PC-9 (cell line): ENCODE results near the gene ANXA11. TPM values are rescaled to one million over a fixed set of nuclear protein-coding genes. Genes with fewer than 3 reads are reported as not detected.
A peak's percentile ranks its signal among the peaks of the same experiment; 100 is the strongest.
"Not testable (repeated sequence)": the region's sequence is repeated elsewhere in the genome, so short reads cannot be mapped to it uniquely, and the experiment has no call there.

Source experiments
- BruUV-seq: library from RNA; stranded (reverse); fragments of 400-500 nt; replicated peaks from 2 replicates; lab custom pipeline; 2021; lab: Mats Ljungman, UMichigan
- CTCF ChIA-PET: fragments of 300-600 bp; sonication (Branson Sonifier 250); formaldehyde crosslinking; loops from one replicate; lab custom pipeline; 2022; ENCODE audit warnings: antibody characterized with exemption; lab: Charles Lee
- POLR2A ChIA-PET: fragments of 300-600 bp; sonication (Branson Sonifier 250); formaldehyde crosslinking; loops from one replicate; lab custom pipeline; 2022; ENCODE audit warnings: antibody characterized with exemption; ENCODE audit not compliant: unreplicated experiment; lab: Charles Lee
- DNase-seq, 2 experiments: peaks; one replicate each; pipeline versions ENCODE4 v3.0.0 to v3.0.0-alpha.2; 2015 to 2022; ENCODE audit warnings: mixed read lengths in 1 of 2
- H2AFZ ChIP-seq: fragments of 200-600 bp; sonication (generic); 2 replicates; pipeline ENCODE4 v1.8.1; 2017; ENCODE audit warnings: antibody characterized with exemption
- H3F3A ChIP-seq: fragments of 200-600 bp; sonication (generic); 2 replicates; pipeline ENCODE4 v1.8.1; 2017; ENCODE audit warnings: antibody characterized with exemption, mild to moderate bottlenecking, low read depth; ENCODE audit not compliant: insufficient read depth
- H3K27ac ChIP-seq: fragments of 200-600 bp; sonication (generic); 2 replicates; pipeline ENCODE4 v1.6.1; 2016; ENCODE audit warnings: mixed run types
- H3K27me3 ChIP-seq: fragments of 200-600 bp; sonication (generic); 2 replicates; pipeline ENCODE4 v1.6.1; 2016; ENCODE audit warnings: low read depth, mixed run types; ENCODE audit not compliant: insufficient read depth
- H3K36me3 ChIP-seq: fragments of 200-600 bp; sonication (generic); 2 replicates; pipeline ENCODE4 v1.6.1; 2016; ENCODE audit warnings: low read depth, mixed run types
- H3K4me1 ChIP-seq: fragments of 200-600 bp; sonication (generic); replicated peaks from 2 replicates; pipeline ENCODE4 v1.6.1; 2016; ENCODE audit warnings: mixed run types; ENCODE audit not compliant: insufficient read depth
- H3K4me2 ChIP-seq: fragments of 200-600 bp; sonication (generic); 2 replicates; pipeline ENCODE4 v1.6.1; 2017; ENCODE audit warnings: mixed run types
- H3K4me3 ChIP-seq: fragments of 200-600 bp; sonication (generic); 2 replicates; pipeline ENCODE4 v1.6.1; 2016; ENCODE audit warnings: mixed run types
- H3K79me2 ChIP-seq: fragments of 200-600 bp; sonication (generic); 2 replicates; pipeline ENCODE4 v1.6.1; 2017; ENCODE audit warnings: low read depth, mixed run types
- H3K9me2 ChIP-seq: fragments of 200-600 bp; sonication (generic); 2 replicates; pipeline ENCODE4 v1.8.1; 2017; ENCODE audit warnings: mild to moderate bottlenecking; ENCODE audit not compliant: insufficient read depth
- H3K9me3 ChIP-seq: fragments of 200-600 bp; sonication (generic); 2 replicates; pipeline ENCODE4 v1.8.1; 2016; ENCODE audit warnings: low read depth; ENCODE audit not compliant: insufficient read depth
- H4K20me1 ChIP-seq: fragments of 200-600 bp; sonication (generic); 2 replicates; pipeline ENCODE4 v1.8.1; 2017; ENCODE audit not compliant: insufficient read depth
- EZH2 ChIP-seq: fragments of 200-600 bp; sonication (generic); IDR thresholded peaks from 2 replicates; pipeline ENCODE4 v1.8.0; 2017; ENCODE audit warnings: antibody characterized with exemption, low read depth
- intact Hi-C: fragments of 100-400 bp; cut with micrococcal nuclease; formaldehyde crosslinking; loops from one replicate; pipeline ENCODE4 v1.10.0; 2022; ENCODE audit not compliant: unreplicated experiment
- total RNA-seq: library from RNA; stranded (reverse); gene quantifications from 2 replicates; pipeline ENCODE4 v1.2.3, GENCODE V29; 2021
- TF ChIP-seq, protein P1 (sequence below): fragments of 200-600 bp; sonication (generic); conservative IDR thresholded peaks from 2 replicates; pipeline ENCODE4 v1.6.1; 2017; ENCODE audit warnings: mixed run types, antibody characterized with exemption, mild to moderate bottlenecking, moderate library complexity

ANXA11 gene
- total RNA-seq, 1 experiment from 2014 or later, result 318 TPM

DNA sequence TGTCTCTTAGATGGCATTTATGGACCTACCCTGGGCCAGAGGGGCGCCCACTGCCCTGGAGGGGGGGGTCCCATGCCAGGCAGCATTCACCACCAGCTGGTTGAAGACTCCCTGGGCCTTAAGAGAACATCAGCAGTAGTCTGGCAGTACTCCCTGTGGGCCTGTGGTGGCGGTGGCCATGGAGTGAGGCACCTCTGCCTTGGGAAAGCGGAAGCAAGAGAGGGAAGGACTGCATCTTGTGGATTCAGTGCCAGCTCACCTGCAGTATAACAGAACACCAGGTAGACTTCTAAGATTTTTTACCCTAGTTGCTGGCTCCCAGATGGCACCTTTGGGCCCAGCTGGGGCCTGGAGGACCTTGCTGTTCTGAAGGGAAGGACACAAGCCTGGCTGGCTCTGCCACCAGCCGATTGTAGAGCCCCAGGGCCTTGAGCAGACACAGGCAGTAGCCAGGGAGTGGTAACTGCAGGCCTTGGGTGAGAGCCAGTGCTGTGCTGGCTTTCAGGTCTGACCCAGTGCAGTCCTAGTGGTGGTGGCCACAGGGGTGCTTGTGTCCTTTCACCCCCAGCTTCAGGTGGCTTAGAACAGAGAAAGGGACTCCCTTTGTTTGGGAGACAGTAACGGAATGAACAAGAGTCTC, 57.1 kb downstream of the ANXA11 start:
- no peak overlapping the region for H2AFZ ChIP-seq
- TF ChIP-seq, protein P1, sequence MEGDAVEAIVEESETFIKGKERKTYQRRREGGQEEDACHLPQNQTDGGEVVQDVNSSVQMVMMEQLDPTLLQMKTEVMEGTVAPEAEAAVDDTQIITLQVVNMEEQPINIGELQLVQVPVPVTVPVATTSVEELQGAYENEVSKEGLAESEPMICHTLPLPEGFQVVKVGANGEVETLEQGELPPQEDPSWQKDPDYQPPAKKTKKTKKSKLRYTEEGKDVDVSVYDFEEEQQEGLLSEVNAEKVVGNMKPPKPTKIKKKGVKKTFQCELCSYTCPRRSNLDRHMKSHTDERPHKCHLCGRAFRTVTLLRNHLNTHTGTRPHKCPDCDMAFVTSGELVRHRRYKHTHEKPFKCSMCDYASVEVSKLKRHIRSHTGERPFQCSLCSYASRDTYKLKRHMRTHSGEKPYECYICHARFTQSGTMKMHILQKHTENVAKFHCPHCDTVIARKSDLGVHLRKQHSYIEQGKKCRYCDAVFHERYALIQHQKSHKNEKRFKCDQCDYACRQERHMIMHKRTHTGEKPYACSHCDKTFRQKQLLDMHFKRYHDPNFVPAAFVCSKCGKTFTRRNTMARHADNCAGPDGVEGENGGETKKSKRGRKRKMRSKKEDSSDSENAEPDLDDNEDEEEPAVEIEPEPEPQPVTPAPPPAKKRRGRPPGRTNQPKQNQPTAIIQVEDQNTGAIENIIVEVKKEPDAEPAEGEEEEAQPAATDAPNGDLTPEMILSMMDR, result no peak
- TF ChIP-seq EZH2, result no peak
- H3K9me3 ChIP-seq, result no peaks in the 10 kb centered on the region
- no peak overlapping the region for H3K4me3 ChIP-seq
- no TSS peak for BruUV-seq
- peaks cover 27% of the 10 kb centered on the region for H3K4me1 ChIP-seq
- H3K79me2 ChIP-seq, result no peaks in the 10 kb centered on the region
- peaks cover 57% of the 10 kb centered on the region for H3F3A ChIP-seq
- H3K27ac ChIP-seq, result no peak overlapping the region
- peaks cover 32% of the 10 kb centered on the region for H3K36me3 ChIP-seq
- no peak overlapping the region for H3K4me2 ChIP-seq
- no peak for DNase-seq
- H3K27me3 ChIP-seq, result no peaks in the 10 kb centered on the region
- ChIA-PET CTCF (no interaction called here), POLR2A (no interaction called here)
- no peaks in the 10 kb centered on the region for H3K9me2 ChIP-seq
- intact Hi-C loops, result no loop called here
- H4K20me1 ChIP-seq, result no peaks in the 10 kb centered on the region

DNA sequence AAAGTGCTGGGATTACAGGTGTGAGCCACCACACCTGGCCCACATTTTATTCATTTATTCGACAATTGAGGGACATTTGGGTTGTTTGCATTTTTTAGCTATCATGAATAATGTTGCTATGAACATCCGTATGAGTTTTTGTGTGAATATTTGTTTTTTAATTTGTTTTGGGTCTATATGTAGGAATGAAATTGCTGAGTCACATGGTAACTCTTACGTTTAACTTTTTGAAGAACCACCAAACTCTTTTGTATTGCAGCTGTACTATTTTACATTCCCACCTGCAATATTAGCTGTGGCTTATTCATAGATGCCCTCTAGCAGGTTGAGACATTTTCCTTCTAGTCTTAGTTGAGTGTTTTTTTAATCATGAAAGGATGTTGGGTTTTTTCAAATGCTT, 58.4 kb downstream of the ANXA11 start:
- POLR2A ChIA-PET, result interaction anchor here (0.7 kb wide), 1 partner anchor 77 kb away, joined by 10 read pairs; no protein-coding TSS in a partner anchor
- no peaks in the 10 kb centered on the region for H4K20me1 ChIP-seq

DNA sequence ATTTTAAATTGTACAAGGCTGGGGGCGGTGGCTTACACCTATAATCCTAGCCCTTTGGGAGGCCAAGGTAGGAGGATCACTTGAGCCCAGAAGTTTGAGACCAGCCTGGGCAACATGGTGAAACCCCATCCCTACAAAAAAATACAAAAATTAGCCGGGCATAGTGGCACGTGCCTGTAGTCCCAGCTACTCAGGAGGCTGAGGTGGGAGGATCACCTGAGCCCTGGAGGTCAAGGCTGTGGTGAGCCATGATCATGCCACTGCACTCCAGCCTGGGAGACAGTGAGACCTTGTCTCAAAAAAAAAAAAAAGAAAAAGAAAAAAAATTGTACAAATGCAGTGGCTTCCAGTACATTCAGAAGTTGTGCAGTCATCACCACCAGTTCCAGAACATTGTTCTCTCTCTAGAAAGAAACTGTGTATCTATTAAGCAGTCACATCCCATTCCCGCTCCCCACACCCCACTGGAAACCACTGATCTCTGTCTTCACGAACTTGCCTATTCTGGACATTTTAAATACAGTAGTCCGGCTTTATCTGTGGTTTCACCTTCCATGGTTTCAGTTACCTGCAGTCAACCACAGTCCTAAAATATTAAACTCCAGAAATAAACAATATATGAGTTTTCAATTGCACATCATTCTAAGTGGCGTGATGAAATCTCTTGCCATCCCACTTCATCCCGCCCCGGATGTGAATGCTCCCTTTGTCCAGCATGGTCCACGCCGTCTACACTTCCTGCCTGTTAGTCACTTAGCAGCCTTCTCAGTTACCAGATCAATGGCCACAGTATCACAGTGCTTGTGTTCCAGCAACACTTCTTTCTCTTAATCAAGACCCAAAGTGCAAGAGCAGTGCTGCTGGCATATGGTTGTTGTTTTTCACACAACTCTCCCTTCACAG, 59.7 kb downstream of the ANXA11 start:
- H4K20me1 ChIP-seq, CTCF ChIA-PET, H3K79me2 ChIP-seq, BruUV-seq, H3K9me2 ChIP-seq, H2AFZ ChIP-seq, intact Hi-C loops, H3K4me3 ChIP-seq, H3K27me3 ChIP-seq, H3K9me3 ChIP-seq: not testable (repeated sequence)
- Histone ChIP-seq H3F3A (peaks cover 55% of the 10 kb centered on the region), H3K36me3 (peaks cover 20% of the 10 kb centered on the region), H3K27ac (peak overlapping the region; percentile 25; the same call in 1 of the 2 replicates), H3K4me1 (peaks cover 23% of the 10 kb centered on the region), H3K4me2 (peak overlapping the region; percentile 93; the same call in 1 of the 2 replicates)
- POLR2A ChIA-PET, result interaction anchor here (0.6 to 0.7 kb wide), 2 partner anchors 55 to 58 kb away, joined by 5 read pairs; no protein-coding TSS in a partner anchor
- peak in 1 of 2 experiments; percentile 31 for DNase-seq

More for the DNA sequence above, 58.4 kb downstream of the ANXA11 start:
- Histone ChIP-seq H3K4me1 (peaks cover 23% of the 10 kb centered on the region), H3K79me2 (no peaks in the 10 kb centered on the region), H3K36me3 (peaks cover 24% of the 10 kb centered on the region), H3K4me3 (no peak overlapping the region), H3K27ac (no peak overlapping the region), H3F3A (peaks cover 57% of the 10 kb centered on the region), H3K4me2 (no peak overlapping the region), H3K27me3 (no peaks in the 10 kb centered on the region), H2AFZ (no peak overlapping the region), H3K9me2 (no peaks in the 10 kb centered on the region), H3K9me3 (no peaks in the 10 kb centered on the region)
- no peak for DNase-seq
- CTCF ChIA-PET, result no interaction called here
- no TSS peak for BruUV-seq
- intact Hi-C loops, result no loop called here
- TF ChIP-seq, protein P1, result no peak
